Neural progenitor cell (in vitro differentiated cells): ENCODE data around the gene MRPS25.

Experiments used
- CTCF ChIP-seq: fragments of 200-600 bp; sonication (generic); IDR thresholded peaks from 2 replicates; pipeline ENCODE4 v1.5.1; 2017; ENCODE audit warnings: antibody characterized with exemption, mild to moderate bottlenecking
- EZH2 ChIP-seq: fragments of 200-600 bp; sonication (generic); IDR thresholded peaks from 2 replicates; pipeline ENCODE4 v1.6.1; 2017; ENCODE audit warnings: antibody characterized with exemption, mild to moderate bottlenecking, moderate library complexity

- TF ChIP-seq CTCF (no peak), EZH2 (no peak)
Observed at GRCh38 chr3:15110206-15110605, 45.1 kb upstream of the MRPS25 start.
